ENCODE results near the gene CRNN.
A peak's percentile ranks its signal among the peaks of the same experiment; 100 is the strongest.

CRNN gene

DNA sequence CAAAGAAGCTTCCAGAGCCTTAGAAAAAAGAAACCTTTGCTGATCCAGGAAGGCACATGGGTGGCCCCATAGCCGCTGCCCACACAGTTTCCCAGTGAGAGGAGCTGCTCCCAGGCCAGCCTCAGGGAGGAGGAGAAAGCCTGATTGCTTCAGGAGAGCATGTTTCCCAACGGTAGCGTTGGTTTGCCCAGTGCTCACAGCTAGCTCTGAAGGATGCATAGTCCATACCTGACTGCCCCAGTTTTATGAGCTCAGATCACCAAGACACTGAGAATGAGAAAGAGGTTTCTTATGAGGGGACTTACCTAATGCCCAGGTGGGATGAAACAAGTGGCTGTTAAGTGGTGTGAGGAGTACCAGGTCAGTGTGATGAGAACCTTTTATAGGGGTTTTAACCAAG, at the start of gene CRNN:
TSS of gene CRNN (minus strand) at position 355 of the 400 bp plus-strand sequence. CDS start 2,030 bp downstream, outside the sequence.
- DNase-seq (ENCODE audit: low read depth in 1 of 2, low spot score in 1 of 2), result no peak

DNA sequence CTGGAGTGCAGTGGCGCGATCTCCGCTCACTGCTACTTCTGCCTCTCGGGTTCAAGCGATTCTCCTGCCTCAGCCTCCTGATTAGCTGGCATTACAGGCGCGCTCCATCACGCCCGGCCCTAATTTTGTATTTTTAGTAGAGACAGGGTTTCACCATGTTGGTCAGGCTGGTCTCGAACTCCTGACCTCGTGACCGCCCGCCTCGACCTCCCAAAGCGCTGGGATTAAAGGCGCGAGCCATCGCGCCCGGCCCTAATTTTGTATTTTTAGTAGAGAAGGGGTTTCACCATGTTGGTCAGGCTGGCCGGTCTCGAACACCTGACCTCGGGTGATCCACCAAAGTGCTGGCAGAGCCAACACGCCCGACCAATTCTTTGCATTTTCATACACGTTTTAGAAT, 48.6 kb upstream of the CRNN start:
- no peak for DNase-seq (ENCODE audit: low read depth in 1 of 2, low spot score in 1 of 2)

DNA sequence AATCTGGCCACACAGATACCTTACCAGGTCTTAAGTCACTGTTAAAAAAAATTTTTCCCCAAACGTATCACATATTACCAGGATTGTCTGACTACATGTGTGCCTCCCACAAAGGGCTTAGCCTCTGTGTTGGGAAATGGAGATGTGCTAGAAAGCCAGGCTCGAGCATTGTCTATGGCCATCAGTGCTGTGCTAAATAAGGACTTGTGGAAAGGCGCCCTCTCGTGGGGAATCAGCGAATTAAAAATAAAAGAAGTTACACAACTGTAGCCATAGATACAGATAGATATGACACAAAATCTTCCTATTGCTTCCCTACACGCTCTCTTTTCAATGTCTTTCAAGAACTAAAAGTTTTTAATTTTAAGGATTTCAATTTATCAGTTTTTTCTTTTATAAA, 47.5 kb upstream of the CRNN start:
- peak; percentile 29 to 39 for DNase-seq (ENCODE audit: low read depth in 1 of 2, low spot score in 1 of 2)

DNA sequence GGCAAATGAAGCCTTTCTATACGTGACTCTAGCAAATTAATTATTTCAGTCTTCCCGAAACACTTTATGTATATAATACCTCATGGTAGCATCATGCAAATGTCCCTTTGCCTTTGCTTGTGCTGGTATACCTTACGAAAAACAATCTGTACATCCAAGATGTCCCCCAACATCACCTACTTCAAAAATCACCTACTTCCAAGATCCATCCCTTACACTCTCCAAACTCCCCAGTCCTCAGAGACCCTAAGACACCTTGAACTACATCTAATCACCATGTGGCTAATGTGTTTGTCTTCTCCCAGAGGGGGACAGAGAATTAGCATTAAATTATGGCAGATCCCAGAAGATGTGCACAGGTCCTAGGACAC, 46.5 kb upstream of the CRNN start:
- DNase-seq (ENCODE audit: low read depth in 1 of 2, low spot score in 1 of 2), result no peak

DNA sequence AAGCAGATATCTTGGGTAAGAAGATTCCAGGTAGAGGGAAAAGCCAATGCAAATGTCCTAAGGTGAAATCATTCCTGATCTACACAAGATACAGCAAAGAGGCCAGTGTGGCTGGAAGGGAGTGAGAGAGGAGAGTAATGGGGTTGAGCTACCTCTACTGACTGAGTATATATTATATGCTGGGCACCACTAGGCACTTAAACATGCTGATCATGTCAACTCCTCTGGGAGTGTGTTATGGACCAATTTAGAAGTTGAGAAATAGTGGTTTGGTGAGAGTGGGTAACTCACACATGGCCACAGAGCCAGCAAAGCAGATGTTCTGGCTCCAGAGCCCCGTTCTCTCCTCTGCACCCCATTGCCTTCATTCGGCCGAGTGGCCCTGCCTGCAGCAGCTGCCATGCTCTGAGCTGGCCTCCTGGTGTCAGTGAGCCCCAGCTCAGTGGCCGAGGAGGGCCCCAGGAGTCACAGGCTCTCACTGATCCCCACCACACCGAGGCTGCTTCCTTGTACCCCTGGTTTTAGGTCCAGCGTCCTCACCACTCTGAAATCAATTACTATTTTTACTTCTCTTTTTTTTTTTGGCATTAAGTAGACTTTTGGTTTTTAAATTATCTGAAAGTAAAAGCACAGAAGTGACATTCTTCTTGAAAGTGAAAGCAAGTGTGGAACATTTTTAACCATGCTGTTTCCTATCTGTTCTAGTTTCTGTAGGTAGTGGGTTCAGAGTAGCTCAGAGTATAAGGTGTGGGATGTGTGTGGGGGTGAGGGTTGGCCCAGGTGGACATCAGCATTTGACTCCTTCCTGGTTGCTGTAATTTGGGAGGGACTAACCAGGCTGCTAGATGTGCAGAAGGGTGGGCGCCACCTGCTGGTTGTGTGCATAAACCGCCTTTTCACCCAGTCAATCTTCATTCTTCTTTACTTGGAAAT, 45.8 kb upstream of the CRNN start:
- peak; percentile 46 to 65 for DNase-seq (ENCODE audit: low read depth in 1 of 2, low spot score in 1 of 2)

DNA sequence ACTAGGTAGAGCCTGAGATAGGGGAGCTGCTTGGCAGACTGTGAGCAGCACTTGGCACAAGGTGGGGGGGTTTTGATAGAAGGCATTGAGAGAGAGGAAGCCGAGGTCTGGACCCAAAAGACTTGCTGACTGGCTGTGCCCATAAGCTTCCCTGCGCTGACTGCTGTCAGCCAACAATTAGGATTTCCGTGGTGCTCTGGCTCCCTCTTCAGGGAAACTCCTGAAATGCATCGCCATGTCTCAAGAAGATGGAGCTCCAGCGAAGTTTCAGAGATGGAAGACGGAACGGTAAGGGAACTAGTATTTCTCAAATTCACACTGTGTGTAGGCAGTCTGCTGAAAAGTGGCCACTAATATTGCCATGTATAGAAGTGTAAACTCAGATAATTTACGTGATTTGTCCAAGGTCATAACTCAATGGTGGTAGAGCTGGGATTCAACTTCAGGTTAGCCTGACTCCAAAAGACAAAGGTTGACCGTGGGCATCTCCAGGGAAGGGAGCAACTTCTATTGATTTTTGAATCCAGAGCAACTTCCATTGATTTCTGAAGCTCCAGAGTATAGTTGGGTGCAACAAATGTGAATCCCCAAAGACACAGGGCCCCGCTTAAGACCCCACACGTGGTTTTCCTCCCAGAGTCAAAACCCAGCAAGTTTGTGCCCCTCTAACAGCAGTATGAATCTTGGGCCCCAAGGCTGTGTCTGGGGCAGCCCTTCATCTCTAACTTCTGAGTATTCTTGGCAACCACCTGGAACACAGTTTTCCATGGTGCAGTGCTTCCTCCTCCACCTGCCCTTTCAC, 44.5 kb upstream of the CRNN start:
- DNase-seq (ENCODE audit: low read depth in 1 of 2, low spot score in 1 of 2), result peak; percentile 61 to 76

DNA sequence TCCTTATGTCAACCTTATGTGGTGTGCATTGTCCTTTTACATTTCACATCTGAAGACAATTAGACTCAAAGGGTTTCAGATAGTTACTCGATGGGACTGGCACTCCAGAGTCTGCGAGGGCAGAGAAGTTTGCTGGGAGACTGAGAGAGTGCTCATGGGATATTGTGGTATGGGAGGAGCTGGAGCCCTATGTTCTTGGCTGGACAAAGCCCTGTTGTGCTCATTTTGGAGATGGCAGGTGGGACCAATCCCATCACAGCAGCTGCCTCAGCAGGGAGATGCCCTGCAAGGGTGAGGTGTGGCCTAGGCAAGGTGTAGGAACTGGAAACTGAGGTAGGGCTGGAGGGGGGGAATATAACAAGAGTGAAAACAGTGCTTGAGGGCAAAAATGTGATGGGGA, 43.5 kb upstream of the CRNN start:
- DNase-seq (ENCODE audit: low read depth in 1 of 2, low spot score in 1 of 2), result no peak

DNA sequence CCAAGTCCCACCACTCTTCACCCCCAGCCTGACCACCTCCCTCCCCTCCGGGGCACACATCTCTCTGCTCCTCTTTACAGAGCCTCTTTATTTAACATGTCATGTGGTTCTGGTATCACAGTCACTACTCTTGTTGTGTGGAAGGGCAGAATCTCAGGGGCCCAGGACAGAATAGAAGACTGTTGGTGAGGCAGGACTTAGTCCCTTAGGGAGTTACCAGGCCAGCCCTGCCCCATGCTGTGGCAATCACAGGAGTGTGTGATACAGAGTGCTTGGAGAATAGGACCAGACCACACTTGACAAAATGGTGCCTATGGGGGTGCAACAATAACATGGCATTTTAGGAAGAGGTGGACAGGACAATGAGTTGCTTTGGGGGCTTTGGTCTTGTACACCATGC, 43.0 kb upstream of the CRNN start:
- no peak for DNase-seq (ENCODE audit: low read depth in 1 of 2, low spot score in 1 of 2)

DNA sequence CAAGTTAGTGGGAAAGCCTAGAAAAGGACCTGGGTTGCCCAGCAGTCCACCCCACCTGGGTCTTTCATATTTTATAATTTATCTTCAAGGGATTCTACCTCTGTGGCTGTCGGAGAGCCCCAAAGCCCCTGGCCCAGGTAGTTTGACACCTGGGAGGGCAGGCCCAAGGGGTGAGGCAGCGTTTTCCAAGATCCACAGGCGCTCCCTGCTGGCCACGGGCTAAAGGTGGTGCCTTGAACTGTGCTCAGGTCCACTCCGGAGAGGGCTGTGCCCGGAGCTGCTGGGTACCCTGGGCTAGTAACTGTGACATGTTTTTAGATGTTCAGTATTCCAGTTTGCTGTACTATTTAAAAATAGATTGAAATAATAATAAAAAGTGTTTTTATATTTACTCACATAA, 37.2 kb upstream of the CRNN start:
- DNase-seq (ENCODE audit: low read depth in 1 of 2, low spot score in 1 of 2), result no peak

DNA sequence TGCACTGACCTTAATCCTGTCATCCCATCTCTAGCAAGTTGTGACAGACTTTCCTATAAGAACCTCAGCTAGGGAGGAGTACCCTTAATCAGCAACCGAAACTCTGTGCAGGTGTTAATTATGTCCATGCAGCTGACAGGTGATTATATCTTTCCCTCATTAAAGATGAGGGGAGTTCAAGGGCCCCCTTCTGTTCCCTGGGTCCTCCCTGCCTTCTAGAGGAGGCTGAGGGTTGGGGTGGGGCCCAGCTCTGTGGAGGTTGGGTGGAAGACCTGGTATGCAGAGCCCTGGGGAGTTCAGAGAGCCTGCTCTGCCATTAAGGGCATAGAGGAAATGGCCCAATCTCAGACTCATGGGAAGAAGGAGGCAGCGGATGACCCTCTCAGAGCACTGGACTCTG, 35.6 kb upstream of the CRNN start:
- no peak for DNase-seq (ENCODE audit: low read depth in 1 of 2, low spot score in 1 of 2)

DNA sequence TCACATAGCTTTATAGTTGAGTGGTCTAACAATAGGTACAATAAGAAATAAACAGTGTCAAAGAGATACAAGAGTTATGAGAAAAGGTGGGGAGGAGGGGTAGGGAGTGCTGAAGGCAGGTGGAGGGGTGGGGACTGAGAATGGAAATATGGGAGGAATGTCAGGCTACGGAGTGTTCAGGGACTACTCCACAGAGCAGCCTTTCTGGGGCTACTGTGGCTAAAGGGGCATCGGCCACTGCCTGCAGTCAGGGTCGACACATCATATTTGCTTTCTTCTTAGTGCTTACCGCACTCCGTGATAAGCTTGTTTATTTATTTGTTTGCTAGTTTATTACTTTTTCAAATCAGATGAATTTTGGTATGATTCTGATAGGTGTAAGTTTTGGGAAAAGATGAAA, 34.4 kb upstream of the CRNN start:
- no peak for DNase-seq (ENCODE audit: low read depth in 1 of 2, low spot score in 1 of 2)

DNA sequence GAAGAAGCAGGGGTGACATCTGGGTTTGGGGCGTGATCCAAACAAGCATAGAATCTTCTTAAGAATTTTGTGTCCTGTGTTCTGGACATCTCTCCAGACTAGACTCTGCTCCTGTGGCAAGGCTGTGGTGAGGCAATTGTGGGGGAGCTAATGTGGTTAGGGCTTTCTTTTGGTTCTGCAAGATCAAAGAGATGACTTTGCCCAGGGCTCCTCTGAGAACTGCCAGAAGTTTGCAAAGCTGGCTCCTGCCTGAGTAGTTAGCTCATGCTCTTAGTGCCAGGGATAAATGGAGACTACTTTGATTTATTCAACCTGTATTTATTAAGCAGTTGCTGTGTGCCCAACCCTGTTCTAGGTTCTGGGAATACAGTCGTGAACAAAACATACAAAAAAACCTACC, 34.0 kb upstream of the CRNN start:
- no peak for DNase-seq (ENCODE audit: low read depth in 1 of 2, low spot score in 1 of 2)

DNA sequence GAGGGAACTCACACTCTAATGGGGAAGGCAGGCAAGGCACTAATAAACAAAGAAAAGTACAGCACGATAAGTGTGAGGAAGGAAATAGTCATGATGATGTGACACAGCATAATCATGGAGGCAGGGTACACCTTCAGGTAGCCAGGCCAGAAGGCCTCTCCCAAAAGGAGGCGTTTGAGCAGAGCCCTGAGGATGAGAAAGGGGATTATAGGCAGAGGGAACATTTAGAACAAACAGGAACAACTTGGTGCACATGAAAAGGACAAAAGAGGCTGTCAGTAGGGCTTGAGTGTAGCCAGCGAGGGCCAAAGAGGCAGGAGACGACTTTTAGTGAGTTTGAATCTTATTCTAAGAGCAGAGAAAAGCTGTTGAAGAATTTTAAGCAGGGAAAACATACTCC, 33.4 kb upstream of the CRNN start:
- no peak for DNase-seq (ENCODE audit: low read depth in 1 of 2, low spot score in 1 of 2)

DNA sequence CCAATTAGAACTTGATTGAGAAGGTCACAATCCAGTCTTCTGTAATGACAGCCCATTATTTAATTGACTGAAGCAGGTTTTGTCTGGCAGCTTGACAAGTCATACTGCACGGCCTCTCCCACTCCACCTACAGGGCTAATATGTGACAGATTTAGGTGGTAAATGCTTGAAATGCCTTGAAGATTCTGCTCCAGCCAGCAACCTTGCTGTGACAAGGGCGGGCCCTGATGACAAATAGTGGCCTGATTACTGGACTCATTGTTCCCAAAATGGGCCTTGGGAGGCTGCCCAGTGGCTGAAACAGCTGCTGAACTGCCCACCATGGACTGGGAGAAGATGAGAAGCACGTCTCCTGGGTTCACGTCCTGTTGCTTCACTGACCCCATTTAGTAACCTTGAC, 30.0 kb upstream of the CRNN start:
- no peak for DNase-seq (ENCODE audit: low read depth in 1 of 2, low spot score in 1 of 2)

DNA sequence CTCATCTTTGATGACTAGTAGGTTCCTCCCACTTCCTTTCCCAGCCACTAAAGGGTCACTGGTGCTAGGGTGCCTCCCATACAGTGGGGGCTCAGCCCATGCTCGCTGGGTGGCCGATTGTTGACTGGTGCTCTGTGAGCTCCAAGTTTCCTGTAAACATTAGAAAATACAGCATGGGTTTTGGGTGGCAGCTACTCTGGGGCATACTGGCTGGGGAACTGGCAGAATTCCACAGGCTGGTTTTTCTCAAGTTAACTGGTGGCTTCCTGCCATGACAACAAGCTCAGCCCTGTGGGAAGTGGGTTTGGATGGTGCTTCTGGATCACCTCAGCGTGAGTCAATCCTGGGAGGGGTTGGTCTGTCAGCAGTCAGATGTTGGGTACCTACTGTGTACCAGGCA, 28.7 kb upstream of the CRNN start:
- no peak for DNase-seq (ENCODE audit: low read depth in 1 of 2, low spot score in 1 of 2)

DNA sequence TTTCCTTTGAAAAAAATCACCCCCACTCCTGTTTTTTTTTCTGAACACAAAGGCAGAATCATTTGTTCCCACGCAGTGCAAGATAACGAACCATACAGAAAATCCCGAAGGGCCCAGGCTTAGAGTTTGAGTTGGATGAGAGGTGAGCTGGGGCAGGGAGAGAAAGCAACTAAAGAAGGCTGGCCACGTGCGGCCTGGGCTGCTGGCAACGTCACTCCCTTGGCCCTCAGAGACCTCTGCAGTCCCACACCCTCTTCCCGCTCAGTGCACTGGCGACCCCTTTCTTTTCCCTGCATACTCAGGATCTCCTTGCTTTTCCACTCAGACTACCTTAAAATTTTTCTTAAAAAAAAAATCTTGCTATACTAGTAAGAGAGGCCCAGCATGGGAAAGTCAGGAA, 28.2 kb upstream of the CRNN start:
- DNase-seq (ENCODE audit: low read depth in 1 of 2, low spot score in 1 of 2), result no peak

DNA sequence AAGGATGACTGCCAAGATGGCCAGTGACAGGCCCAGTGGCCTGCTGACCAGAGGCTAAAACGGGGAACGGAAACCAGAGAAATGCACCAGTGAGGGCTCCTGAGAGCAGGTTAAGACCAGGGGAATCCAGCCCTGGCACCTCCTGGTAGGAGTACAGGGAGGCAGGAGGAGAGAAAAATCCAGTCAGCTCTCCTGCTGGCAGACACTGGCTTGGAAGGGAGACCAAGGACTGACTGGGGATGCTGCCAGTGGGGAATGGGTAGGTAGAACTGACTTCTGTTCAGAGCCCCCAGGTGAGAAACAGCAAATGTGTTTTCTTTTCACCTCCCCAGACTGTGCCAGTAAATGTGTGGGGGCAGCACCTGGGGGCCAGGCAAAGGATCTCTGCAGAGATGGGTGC, 27.7 kb upstream of the CRNN start:
- no peak for DNase-seq (ENCODE audit: low read depth in 1 of 2, low spot score in 1 of 2)

DNA sequence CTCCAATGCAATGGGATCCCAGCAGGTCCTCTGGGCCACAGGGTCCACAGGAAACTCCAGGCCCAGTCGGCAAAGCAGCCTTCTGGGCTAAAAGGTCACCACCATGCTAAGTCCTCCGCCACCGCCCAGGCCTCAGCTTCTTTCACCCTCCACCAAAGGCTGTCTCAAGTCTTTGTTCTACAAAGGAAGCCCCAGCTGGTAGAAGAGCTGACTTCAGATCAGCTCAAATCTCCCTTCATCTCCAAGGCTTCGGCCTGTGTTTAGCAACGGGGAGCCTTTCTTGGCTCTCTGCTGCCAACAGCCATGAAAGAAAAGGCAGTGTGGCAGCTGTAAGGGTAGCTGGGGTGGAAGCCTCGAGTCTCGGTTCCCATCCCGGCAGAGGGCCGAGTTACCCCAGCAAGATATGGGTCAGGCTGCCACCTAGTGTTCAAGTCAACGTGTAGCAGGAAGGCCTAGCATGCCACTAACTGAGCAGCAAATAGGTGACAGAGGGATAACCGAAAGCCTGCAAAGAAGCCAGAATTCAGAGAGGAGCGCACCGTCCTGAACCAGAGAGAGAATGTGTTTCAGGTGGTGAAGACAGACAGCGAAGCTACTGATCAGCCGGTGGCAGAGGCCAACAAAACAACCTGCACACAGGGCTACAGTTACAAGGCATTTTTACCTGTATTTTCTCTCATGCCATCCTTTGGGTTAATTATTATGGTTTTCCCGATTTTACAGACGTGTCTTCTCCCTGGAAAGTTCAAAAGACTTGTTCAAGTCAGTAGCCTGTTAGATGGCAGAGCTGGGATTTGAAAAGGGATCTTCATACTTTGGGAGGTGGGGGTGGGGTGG, 26.8 kb upstream of the CRNN start:
- DNase-seq (ENCODE audit: low read depth in 1 of 2, low spot score in 1 of 2), result peak; percentile 36 to 68

DNA sequence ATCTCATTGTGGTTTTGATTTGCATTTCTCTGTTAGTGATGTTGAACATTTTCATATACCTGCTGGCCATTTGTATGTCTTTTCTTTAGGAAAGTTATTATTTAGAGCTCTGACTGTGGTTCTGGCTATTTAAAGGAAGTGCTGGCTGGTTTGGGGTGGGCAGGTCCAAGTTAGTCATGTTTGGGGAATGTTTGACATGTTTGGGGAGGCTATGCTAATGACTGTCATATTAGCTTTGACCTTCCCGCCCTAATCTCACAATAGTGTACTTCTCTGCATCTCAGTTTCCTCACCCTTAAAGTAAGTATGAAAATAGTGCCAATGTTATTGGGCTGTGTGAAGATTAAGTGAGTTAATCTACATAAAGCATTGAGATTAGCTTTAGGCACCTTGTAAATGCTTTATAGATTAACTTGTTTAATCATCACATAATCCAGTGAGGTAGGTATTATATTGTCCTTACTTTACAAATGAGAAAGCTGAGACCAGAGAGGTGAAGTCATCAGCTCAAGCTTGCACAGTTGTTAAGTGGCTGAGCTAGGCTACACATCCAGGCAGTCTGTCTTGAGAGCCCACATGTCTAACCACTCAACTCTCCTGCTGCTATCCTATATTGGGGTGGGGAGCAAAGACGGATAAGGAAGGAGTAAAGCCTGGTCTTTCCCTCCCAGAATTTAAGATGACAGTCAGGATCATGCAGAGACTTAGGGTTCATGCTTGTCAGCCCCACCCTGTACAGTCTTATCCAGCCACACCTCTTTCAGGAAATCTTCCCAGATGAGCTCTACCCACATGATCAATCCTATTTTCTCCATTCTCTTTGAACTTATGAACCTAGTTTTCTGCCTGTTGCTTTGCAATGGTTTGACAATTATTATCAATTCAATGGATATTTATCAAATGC, 22.8 kb upstream of the CRNN start:
- DNase-seq (ENCODE audit: low read depth in 1 of 2, low spot score in 1 of 2), result no peak

DNA sequence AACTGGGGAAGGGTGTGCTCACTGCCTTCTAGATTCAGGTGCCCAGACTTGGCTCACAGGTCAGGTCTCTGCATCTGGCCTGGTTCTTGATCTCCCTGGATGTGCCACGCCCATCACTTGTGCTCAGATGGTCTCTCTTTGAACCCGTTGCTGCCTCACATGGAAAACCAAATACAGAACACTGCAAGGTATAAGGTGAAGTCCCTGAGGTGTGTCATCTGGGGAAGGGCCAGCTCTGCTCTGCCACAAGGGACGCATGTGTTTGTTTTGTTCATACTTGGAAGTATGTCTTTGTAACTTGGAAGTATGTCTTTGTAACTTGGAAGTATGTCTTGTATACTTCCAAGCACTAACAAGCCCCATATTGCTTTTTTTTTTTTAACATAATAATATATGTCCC, 13.4 kb upstream of the CRNN start:
- no peak for DNase-seq (ENCODE audit: low read depth in 1 of 2, low spot score in 1 of 2)

All from activated CD4-positive, alpha-beta T cell treated with anti-CD3 and anti-CD28 coated beads, Interleukin-2, amount 50 U/mL, for 24 hours (primary cell).